GM13976 (cell line): ENCODE results near the gene NUDT4.
"Not testable (repeated sequence)": the region's sequence is repeated elsewhere in the genome, so short reads cannot be mapped to it uniquely, and the experiment has no call there.

ENCODE experiments used
- DNase-seq: peaks from one replicate; pipeline ENCODE4 v3.0.0; 2012; ENCODE audit warnings: low spot score
- in situ Hi-C: fragments of 300-500 bp; cut with MboI; formaldehyde crosslinking; loops from one replicate; pipeline ENCODE4 v1.12.0; 2022; ENCODE audit warnings: low sequenced_read_pairs, mixed read lengths, inconsistent platforms; ENCODE audit not compliant: unreplicated experiment
- TF ChIP-seq, protein P1 (sequence below): IDR thresholded peaks from 2 replicates; pipeline ENCODE4 v1.5.1; 2012; ENCODE audit warnings: borderline replicate concordance, mild to moderate bottlenecking; ENCODE audit not compliant: insufficient read depth; ENCODE audit errors: extremely low read depth, missing control alignments, control extremely low read depth

Gene NUDT4

DNA sequence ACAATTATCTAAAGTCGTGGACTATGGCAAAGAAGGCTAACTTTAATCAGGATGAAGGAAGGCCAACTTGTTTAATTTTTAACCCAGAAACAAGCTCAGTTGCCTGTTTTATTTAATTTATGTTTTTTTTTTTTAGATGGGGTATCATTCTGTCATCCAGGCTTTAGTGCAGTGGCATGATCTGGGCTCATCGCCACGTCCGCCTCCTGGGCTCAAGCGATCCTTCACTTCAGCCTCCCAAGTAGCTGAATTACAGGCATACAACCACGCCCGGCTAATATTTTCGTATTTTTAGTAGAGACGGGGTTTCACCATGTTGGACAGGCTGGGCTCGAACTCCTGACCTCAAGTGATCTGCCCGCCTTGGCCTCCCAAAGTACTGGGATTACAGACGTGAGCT lies 19.7 kb downstream of the NUDT4 start:
- TF ChIP-seq, protein P1, sequence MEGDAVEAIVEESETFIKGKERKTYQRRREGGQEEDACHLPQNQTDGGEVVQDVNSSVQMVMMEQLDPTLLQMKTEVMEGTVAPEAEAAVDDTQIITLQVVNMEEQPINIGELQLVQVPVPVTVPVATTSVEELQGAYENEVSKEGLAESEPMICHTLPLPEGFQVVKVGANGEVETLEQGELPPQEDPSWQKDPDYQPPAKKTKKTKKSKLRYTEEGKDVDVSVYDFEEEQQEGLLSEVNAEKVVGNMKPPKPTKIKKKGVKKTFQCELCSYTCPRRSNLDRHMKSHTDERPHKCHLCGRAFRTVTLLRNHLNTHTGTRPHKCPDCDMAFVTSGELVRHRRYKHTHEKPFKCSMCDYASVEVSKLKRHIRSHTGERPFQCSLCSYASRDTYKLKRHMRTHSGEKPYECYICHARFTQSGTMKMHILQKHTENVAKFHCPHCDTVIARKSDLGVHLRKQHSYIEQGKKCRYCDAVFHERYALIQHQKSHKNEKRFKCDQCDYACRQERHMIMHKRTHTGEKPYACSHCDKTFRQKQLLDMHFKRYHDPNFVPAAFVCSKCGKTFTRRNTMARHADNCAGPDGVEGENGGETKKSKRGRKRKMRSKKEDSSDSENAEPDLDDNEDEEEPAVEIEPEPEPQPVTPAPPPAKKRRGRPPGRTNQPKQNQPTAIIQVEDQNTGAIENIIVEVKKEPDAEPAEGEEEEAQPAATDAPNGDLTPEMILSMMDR = no peak
- in situ Hi-C loops = loop anchor here (25.0 kb wide), 1 partner anchor 260 kb away; no protein-coding TSS in a partner anchor
- DNase-seq = no peak

DNA sequence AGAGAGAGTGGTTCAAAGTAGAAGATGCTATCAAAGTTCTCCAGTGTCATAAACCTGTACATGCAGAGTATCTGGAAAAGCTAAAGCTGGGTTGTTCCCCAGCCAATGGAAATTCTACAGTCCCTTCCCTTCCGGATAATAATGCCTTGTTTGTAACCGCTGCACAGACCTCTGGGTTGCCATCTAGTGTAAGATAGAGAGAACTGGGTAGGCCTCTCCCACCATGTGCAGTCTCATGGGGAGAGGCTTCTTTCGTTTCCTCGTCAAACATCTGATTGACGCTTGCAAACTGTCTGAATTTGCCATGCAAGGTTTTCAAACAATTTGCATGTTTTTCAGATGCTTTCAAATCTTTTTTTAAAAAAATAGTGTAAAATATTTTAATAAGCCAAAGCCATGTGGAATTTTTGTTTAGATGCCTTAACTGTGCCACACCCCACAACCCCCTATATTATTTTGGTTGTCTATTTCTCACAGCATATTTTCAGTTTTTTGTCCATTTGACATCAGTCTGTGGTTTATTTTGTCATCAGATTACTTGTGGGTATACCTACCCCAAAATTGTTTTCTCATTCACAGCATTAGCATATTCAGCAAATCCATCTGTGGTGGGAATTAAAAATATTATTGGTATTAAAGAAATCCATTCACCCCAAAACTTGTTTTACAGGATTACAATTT lies 21.6 kb downstream of the NUDT4 start:
- in situ Hi-C loops = loop anchor here (25.0 kb wide), 1 partner anchor 262 kb away; no protein-coding TSS in a partner anchor
- not testable (repeated sequence) for DNase-seq

DNA sequence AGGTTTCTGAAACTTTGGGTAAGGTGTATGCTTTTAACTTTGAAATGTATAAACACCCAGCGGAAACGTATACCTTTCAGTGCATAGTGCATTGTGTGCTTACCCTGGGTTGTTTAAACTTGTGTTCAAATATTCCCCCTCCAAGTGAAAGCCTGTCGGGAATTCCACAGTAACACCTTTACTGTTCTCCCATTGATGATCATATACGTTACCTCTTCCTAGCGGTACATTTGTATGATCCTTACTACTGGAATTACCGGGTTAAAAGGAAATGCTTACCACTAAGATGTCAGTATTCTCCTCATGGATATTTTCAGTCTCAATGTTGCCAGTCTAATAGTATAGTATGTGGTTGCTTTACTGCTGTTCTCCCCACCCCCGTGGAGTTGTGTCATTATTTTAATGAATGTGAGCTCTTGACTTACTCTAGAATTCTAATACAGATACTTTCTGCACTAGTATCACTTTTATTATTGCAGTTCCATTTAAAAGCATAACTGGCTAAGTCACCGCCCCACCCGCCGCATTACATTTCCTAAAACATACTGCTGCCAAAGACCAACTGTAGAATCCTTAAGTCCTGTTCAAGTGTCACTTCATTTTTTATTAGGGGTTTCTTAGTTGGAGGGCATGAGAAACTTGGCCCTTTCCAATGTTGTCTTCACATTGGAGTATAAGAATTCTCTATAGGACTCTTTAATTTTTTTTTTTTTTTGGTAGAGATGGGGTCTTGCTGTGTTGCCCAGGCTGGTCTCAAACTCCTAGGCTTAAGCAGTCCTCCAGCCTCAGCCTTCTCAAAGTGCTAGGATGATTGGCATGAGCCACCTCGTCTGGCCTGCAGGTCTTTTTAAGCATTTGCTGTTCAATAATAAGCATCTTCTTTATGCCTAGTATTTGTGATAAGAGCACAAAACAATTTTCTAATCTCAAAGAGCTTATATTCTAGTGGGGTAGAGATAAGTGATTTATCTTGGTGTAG lies 24.9 kb downstream of the NUDT4 start:
- TF ChIP-seq, protein P1 = no peak
- DNase-seq = no peak
- in situ Hi-C loops = loop anchor here (25.0 kb wide), 1 partner anchor 615 kb away; no protein-coding TSS in a partner anchor

DNA sequence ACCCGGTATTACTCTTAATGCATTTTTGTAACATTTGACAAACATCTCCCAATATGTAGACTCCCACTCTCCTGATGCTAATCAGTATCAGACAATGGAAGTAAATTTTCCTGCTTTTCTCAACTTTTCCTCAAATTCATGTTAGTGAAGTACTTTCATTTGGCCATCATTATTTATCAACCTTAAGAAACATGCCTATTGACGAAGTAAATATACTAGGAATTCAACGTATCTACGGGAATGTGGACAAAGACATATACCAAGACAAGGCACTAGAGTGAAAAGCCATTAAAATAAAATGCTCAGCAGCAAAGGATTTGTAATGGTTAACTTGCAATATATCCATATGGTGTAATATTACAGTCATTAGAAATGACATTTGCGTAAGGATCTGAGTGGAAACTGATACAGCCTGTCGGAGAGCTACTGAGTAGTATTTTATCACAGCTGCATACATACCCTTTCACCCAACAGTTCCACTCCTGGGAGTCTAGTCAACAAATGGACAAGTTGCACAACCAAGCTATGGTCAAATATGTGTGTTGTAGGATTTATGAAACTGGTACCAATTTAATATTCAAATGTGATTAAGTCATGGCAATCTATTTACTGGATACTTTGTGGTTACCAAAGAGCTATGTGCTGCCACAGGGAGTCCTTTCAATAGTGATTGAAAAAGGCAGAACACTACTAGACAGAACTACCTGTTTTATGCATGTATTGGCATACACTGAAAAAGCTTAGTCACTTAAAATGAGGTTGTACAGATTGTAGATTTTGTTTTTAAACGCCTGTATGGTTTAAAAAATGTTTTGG lies 26.5 kb downstream of the NUDT4 start:
- no peak for DNase-seq
- TF ChIP-seq, protein P1 = no peak
- in situ Hi-C loops = loop anchor here (25.0 kb wide), 1 partner anchor 617 kb away; no protein-coding TSS in a partner anchor

DNA sequence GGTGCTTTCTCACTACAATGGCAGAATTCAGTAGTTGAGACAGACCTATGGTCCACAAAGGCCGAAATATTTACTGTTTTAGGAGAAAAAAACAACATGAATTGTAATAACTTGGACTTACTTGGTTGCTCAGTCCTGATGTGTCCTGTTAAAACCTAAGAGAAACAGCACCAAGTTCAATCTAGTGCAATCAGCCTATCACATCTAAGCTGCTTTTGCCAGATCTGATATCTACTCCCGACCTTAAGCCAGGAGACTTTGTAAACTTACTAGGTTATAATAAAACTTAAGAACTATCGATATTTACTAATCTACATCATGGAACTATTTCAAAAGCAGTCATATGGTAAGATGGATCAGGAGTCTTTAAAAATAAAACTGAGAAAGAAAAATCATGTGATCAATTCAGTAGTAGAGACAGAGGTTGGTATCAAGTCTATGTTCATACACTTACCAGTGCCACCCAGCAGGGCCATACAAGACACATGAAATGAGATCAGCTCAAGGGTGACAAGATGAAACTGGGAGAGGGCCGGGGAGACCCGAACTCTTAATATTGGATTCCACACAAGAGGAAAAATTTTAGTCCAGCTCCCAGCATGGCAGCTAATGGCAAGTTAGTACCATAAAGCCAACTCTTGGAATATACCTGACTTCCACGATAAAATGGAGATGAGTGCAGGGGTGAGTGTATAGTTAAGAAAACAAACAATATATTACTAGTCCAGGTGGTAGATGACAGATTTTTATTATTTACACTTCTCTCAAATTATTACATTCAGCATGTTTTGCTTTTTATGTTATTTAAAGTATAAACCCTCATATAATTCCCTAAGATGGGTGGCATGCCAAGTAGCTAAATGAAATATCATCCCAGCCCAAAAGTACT lies 27.5 kb downstream of the NUDT4 start:
- in situ Hi-C loops = loop anchor here (25.0 kb wide), 1 partner anchor 618 kb away; no protein-coding TSS in a partner anchor
- DNase-seq = no peak
- TF ChIP-seq, protein P1 = no peak

DNA sequence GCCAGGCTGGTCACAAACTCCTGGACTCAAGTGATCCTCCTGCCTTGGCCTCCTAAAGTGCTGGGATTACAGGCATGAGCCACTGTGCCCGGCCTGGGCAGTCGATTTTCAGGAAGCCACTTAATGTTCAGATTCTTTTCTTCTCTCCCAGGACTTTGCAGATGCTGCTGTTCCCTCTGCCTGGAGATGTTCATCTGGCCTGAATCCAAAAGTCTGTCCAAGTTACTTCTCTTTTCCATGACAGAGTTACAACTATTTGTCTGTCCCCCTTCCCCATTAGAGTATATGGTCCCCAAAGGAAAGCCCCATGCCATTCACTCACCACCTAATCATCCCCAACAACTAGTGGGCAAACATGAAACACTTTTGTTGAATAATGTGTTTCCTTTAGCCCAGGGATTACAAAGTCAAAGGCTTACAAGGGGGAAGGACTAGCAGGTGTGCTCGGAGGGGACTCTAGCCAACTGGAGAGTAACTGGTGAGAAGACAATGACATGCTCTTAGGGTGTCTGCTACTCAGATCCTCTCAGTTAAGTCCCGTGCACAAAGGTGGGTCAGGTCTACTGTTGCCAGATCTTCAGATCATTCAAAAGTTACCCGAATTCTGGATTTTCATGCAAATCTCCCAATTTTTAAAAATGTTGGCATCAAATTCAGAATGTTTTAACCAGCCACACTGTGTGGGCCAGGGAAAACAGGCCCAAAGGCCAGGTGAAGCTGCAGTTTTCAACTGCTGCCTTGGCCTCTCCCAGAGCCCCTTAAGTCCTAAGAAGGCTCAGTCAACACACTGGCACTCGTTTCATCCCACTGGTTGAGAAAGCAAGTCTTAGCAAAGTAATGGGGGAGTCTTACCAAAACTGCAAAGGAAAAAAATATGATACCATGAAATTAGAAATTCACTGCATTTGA lies 29.6 kb downstream of the NUDT4 start:
- no peak for DNase-seq
- TF ChIP-seq, protein P1 = no peak
- in situ Hi-C loops = loop anchor here (25.0 kb wide), 1 partner anchor 620 kb away; no protein-coding TSS in a partner anchor
